ENCODE results near the gene EGFLAM. TPM values are rescaled to one million over a fixed set of nuclear protein-coding genes. Genes with fewer than 3 reads are reported as not detected.

Gene EGFLAM
- total RNA-seq, 1 experiment from 2014 or later, result not detected

DNA sequence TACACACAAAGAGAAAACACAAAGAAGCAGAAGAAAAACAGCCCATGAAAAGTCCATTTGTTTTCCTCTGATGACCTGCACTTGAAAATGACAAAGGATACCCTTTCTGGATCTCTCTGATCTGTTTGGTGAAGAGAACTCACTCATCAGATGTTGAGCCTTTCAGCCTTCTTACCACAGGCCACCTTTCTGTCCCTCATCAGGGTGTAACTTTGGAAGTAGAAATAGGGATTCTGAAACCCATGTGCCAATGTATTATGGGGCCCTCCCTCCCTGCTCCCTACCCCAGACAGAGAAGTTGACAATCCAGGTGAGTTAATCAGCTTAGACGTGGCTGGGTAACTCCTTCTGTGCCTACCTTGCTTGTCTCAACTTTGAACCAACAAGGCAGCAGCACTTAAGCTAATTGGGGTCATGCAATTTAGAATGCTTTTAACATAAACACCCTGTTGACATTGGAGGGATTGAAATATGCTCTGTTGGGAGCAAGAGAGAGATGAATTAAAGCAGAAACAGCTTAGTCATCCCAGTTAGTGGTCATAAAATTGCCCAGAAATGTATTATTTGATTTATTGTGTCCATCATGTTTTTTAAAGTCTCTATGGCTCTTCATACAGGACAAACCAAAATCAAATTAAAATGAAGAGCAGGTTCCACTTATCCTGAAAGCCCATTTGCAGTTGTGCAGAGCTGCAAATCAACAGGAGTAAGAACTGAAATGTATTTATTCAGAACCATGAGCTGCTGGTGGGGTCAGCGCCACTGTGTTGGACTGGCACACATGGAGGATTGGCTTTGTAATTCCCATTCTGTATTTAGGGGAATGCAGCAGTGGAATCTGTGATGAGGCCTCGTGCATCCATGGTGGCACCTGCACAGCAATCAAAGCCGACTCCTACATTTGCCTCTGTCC, 166.0 kb downstream of the EGFLAM start:
- no peak for DNase-seq (ENCODE audit: low read depth)
- in situ Hi-C loops (cut with HindIII; ENCODE audit: low pct_unique_long_range_greater_than_20kb, low sequenced_read_pairs), result no loop called here

- in situ Hi-C loops (cut with HindIII; ENCODE audit: low pct_unique_long_range_greater_than_20kb, low sequenced_read_pairs), result no loop called here
- DNase-seq (ENCODE audit: low read depth), result no peak
These were observed 168.1 kb downstream of the EGFLAM start for GRCh38 chr5:38426490-38426889.

- in situ Hi-C loops (cut with HindIII; ENCODE audit: low pct_unique_long_range_greater_than_20kb, low sequenced_read_pairs), result no loop called here
- DNase-seq (ENCODE audit: low read depth), result no peak
These were observed 168.9 kb downstream of the EGFLAM start for GRCh38 chr5:38426986-38427950.

DNA sequence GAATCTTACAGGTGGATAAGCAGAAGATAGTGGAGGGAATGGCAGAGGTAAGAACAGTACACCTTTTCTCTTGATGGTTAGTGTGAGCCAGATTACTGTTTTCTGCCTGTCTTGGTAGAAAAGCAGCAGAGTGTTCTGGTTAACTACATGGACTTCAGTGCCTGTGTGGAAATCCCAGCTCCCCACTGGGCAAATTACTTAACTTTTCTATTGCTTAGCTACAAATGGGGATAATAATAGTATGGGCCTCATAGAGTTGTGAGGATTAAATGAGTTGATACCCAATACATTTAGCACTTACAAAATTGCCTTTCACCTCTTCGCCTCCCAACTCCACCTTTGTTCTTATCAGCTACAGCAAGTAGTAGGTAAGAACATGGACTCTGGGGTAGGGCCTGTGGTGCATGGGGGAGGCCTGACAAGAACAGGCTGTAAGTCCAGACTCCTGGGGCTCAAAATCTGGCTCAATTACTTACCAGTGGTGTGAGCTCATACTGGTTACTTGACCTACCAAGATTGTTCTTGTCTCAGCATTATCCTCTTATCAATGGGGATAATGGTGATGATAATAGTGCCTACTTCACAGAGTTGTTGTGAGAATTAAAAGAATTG, 173.0 kb downstream of the EGFLAM start:
- no peak for DNase-seq (ENCODE audit: low read depth)
- in situ Hi-C loops (cut with HindIII; ENCODE audit: low pct_unique_long_range_greater_than_20kb, low sequenced_read_pairs), result no loop called here

- no peak for DNase-seq (ENCODE audit: low read depth)
- in situ Hi-C loops (cut with HindIII; ENCODE audit: low pct_unique_long_range_greater_than_20kb, low sequenced_read_pairs), result no loop called here
These were observed 175.0 kb downstream of the EGFLAM start for GRCh38 chr5:38433160-38433861.

GRCh38 chr5:38434966-38435705, 176.8 kb downstream of the EGFLAM start:
- DNase-seq (ENCODE audit: low read depth), result no peak
- in situ Hi-C loops (cut with HindIII; ENCODE audit: low pct_unique_long_range_greater_than_20kb, low sequenced_read_pairs), result no loop called here

- in situ Hi-C loops (cut with HindIII; ENCODE audit: low pct_unique_long_range_greater_than_20kb, low sequenced_read_pairs), result no loop called here
- DNase-seq (ENCODE audit: low read depth), result no peak
These were observed 180.4 kb downstream of the EGFLAM start for GRCh38 chr5:38438757-38439156.

GRCh38 chr5:38441453-38442246, 183.3 kb downstream of the EGFLAM start:
- in situ Hi-C loops (cut with HindIII; ENCODE audit: low pct_unique_long_range_greater_than_20kb, low sequenced_read_pairs), result no loop called here
- DNase-seq (ENCODE audit: low read depth), result peak; percentile 79

- DNase-seq (ENCODE audit: low read depth), result no peak
- in situ Hi-C loops (cut with HindIII; ENCODE audit: low pct_unique_long_range_greater_than_20kb, low sequenced_read_pairs), result no loop called here
These were observed 183.9 kb downstream of the EGFLAM start for GRCh38 chr5:38442247-38442573.

DNA sequence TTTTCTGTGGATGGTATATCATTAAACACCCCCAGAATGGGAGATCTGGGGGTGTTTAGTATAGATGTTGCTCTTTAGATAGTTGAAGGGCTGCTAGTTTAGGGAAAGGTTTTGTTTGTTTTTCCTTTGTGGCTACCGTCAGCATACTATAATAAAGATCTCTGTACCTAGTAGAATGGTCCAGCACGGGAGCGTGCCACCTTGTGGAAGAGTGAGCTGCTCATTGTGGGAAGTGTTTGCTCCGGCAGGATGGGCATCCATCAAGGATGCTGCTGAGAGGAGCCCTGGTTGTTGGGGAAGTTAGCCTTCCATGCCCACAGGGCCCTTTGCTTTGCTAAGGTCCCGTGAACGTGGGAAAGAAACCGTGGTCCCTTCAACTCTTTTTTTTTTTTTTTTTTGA, 185.0 kb downstream of the EGFLAM start:
- in situ Hi-C loops (cut with HindIII; ENCODE audit: low pct_unique_long_range_greater_than_20kb, low sequenced_read_pairs), result no loop called here
- no peak for DNase-seq (ENCODE audit: low read depth)

GRCh38 chr5:38445374-38446028, 187.1 kb downstream of the EGFLAM start:
- DNase-seq (ENCODE audit: low read depth), result no peak
- in situ Hi-C loops (cut with HindIII; ENCODE audit: low pct_unique_long_range_greater_than_20kb, low sequenced_read_pairs), result no loop called here

DNA sequence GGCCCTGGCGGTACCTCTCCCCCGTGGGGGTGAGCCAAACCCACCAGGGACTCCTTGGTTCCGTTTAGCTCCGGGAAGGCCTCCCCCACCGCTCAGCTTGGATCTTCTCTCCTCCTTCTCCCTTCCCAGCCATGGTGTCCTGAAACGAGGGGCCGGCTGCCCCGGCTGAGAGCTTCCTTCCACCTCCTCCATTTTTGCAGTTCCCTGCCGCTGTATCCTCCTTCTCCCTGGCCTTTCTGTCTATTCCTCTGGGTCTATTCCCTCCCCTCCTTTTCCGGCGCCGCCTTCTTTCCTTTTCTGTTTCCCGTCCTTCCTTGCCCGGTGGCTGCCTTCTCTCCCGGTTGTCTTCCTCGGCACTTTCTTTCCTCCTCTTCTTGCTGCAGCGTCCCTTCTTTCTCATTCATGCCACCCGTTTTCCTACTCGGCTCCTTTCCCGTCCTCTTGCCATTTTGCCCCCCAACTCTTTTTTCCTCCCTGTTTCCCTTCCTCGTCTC, 187.7 kb downstream of the EGFLAM start:
- in situ Hi-C loops (cut with HindIII; ENCODE audit: low pct_unique_long_range_greater_than_20kb, low sequenced_read_pairs), result no loop called here
- DNase-seq (ENCODE audit: low read depth), result no peak

DNA sequence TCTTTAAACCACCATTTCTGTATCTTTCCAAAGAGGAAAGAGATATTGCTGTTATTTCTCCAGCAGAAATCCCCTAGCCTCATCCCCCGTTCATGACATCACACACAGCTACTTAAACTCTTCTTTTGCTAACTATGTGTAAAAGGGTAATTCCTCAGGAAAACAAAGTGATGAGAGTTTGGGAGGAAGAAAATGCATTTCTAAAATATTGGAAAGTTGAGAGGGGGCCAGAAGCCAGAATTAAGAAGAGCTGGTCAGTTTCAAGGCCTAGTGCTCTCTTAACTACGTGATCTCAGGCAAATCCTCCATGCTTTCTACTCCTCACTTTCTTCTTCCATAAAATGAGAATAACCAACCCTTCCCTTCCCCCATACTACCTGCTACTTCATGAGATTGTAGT, 188.7 kb downstream of the EGFLAM start:
- in situ Hi-C loops (cut with HindIII; ENCODE audit: low pct_unique_long_range_greater_than_20kb, low sequenced_read_pairs), result no loop called here
- DNase-seq (ENCODE audit: low read depth), result no peak

DNA sequence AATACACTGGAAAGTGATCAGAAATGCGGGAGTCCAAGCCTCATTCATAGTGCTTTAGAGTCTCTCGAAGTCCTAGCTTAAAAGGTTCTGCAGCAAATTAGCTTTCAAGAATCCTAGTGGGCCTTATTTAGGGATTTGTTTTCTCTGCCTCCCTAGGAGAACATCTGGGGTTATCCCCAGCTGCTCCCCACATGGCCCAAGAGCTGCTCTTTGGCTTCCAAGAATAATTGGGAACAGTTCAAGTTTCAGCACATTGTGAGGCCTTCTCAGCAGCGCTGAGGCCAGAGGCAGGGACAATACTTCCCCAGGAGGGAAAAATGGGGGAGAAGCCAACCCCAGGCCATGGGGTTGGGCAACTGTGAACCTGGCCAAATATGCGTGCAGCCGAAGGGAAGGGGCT, 189.4 kb downstream of the EGFLAM start:
- in situ Hi-C loops (cut with HindIII; ENCODE audit: low pct_unique_long_range_greater_than_20kb, low sequenced_read_pairs), result no loop called here
- DNase-seq (ENCODE audit: low read depth), result no peak

GRCh38 chr5:38448568-38449350, 190.4 kb downstream of the EGFLAM start:
- in situ Hi-C loops (cut with HindIII; ENCODE audit: low pct_unique_long_range_greater_than_20kb, low sequenced_read_pairs), result no loop called here
- no peak for DNase-seq (ENCODE audit: low read depth)

DNA sequence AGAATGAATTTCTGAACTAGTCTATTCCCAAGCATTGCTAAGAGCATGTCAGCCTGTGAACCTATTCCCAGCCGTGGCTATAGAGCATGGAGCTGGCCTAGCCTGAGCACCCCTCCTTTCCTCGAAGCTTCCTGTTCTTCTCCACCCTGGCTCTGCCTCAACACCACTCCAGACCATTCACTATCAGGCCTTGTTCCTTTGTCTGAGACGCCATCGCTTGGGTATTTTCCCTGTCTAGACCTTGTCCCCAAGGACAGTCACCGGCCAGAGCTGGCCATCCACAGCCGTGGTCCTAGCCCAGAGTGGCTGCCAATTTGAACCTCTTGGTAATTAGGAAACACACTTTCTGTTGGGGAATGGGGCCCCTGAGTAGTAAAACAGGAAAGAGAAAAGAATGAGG, 192.3 kb downstream of the EGFLAM start:
- in situ Hi-C loops (cut with HindIII; ENCODE audit: low pct_unique_long_range_greater_than_20kb, low sequenced_read_pairs), result no loop called here
- DNase-seq (ENCODE audit: low read depth), result no peak

Data from Caki2 (cell line).